GM12874 (cell line): Measurements from ENCODE around the gene SSH3.

Experiments used
- TF ChIP-seq, protein P1 (sequence below): IDR thresholded peaks from 2 replicates; pipeline ENCODE4 v1.5.1; 2011; ENCODE audit warnings: low read depth, mild to moderate bottlenecking, control low read depth, low read length, moderate library complexity; ENCODE audit not compliant: insufficient read depth

Gene SSH3

DNA sequence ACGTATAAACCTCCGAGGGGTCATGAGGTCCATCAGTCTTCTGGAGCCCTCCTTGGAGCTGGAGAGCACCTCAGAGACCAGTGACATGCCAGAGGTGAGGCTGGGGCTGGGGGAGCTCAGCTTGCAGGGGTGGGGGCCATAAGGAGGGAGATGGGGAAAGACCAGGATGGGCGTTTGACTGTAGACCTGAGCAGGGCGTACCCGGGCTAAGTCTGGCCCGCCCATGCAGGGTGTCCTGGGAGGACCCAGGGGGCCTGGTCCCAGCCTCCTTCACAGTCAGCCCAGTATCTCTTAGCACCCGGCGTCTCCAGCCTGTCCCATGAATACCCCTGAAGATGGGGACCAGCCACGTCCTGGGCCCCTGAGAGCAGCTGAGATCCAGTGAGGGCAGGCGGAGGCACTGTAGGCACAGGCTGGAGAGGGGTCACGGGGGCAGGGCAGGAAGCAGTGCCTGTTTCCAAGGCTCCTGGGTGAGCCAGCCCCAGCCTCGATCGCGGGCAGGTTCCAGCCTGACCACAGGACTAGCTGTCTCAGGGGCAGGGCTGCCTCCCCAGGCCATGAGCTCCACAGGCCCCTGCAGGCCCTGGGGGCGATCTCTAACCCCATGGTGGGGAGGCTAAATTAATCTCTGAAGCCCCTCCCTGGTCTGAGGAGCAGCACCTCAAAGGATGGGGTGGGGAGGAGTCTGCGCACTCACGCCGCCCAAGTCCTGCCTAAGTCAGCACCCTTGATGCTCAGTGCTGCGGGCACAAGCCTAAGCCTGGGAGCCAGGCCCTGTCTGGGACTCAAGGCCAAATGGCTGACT, 7.1 kb downstream of the SSH3 start:
- TF ChIP-seq, protein P1, sequence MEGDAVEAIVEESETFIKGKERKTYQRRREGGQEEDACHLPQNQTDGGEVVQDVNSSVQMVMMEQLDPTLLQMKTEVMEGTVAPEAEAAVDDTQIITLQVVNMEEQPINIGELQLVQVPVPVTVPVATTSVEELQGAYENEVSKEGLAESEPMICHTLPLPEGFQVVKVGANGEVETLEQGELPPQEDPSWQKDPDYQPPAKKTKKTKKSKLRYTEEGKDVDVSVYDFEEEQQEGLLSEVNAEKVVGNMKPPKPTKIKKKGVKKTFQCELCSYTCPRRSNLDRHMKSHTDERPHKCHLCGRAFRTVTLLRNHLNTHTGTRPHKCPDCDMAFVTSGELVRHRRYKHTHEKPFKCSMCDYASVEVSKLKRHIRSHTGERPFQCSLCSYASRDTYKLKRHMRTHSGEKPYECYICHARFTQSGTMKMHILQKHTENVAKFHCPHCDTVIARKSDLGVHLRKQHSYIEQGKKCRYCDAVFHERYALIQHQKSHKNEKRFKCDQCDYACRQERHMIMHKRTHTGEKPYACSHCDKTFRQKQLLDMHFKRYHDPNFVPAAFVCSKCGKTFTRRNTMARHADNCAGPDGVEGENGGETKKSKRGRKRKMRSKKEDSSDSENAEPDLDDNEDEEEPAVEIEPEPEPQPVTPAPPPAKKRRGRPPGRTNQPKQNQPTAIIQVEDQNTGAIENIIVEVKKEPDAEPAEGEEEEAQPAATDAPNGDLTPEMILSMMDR = no peak

DNA sequence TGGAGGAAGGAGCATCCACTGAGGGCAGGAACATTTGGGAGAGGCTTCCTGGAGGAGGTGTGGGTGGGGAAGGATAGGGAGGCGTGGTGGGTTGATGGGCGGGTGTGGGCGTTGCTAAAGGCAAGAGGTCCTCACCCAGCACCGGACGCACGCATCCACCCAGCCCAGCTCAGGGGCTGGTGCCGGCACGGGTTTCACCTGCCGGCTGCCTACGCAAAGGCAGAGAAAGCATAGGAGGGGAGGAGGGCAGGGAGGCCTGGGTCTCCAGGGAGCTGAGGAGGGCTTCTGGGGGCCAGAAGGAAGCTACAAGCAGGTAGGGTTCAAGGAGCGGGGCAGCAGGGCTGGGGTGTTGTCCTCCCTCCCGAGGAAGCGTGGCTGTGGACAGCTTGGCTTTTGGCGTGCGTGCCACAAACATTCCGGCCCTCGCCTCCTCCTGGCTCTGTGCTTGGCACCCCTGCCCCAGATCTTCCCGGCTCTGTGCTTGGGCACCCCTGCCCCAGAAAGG, 7.8 kb downstream of the SSH3 start:
- TF ChIP-seq, protein P1 = no peak

DNA sequence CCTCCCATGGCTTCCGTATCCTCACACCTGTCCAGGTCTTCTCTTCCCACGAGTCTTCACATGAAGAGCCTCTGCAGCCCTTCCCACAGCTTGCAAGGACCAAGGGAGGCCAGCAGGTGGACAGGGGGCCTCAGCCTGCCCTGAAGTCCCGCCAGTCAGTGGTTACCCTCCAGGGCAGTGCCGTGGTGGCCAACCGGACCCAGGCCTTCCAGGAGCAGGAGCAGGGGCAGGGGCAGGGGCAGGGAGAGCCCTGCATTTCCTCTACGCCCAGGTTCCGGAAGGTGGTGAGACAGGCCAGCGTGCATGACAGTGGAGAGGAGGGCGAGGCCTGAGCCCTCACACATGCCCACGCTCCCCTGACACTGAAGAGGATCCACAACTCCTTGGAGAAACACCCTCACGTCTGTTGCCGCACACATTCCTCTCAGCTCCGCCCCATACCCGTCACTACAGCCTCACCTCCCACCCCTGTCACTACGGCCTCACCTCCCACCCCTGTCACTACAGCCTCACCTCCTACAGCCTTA, 8.3 kb downstream of the SSH3 start:
- TF ChIP-seq, protein P1 = no peak

DNA sequence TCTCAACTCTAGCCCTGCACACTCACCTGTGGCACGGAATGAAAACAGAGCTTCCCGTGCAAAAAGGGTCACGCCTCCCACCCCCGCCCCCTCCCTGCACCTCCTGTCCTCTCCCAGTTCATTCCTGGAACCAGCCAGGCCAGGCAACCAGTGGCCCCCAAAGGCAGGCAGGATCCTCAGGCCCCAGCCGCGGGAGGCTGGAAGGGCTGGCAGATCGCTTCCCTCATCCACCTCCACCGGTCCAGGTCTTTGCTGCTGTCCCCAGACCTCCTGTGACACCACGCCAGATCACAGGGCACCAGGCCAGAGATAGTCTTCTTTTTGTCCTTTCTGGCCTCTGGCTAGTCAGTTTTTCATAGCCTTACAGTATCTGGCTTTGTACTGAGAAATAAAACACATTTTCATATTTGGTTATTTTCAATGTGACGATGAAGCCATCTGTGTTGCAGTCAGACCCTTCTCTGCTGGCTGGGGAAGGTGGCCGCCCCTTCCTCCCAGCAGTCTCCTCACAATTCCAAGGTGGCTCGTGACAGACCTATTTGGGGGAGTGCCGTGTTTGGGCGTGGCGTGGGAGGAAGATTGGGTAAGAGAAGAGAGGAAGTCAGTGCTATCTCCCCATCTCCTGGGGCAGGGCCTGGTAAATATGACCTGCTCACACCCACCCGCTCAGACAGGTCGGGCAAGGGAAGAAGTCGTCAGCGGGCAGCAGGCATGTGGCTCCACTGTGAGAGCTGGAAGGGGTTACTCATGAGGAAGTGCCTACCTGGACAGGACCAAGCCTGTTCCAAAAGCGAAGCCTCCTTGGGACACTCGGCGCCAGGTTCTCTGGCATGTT, 9.1 kb downstream of the SSH3 start:
- TF ChIP-seq, protein P1 = no peak

DNA sequence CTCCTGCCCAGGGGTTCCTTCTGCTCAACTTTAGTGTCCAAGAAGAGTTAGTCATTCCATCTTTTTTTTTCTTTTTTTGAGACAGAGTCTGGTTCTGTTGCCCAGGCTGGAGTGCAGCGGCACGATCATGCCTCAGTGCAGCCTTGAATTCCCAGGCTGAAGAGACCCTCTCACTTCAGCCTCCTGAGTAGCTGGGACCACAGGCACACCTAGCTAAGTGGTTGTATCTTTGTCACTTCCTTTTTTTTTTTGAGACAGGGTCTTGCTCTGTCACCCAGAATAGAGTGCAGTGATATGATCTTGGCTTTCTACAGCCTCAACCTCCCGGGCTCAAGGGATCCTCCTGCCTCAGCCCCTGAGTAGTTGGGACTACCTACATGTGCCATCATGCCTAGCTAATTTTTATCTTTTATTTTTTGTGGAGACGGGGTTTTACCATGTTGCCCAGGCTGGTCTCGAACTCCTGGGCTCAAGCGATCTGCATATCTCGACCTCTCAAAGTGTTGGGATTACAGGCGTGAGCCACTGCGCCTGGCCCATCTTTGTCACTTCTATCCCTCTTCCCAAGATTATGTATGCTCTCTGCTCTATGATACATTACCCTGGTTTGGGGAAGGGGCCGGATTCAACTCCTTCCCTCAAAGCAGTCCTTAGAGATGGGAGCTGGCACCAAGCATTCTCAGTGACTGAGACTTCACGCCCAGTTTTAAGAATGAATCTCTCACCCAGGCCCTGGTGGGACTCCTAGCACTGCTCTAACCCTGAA, 10.0 kb downstream of the SSH3 start:
- TF ChIP-seq, protein P1 = no peak

DNA sequence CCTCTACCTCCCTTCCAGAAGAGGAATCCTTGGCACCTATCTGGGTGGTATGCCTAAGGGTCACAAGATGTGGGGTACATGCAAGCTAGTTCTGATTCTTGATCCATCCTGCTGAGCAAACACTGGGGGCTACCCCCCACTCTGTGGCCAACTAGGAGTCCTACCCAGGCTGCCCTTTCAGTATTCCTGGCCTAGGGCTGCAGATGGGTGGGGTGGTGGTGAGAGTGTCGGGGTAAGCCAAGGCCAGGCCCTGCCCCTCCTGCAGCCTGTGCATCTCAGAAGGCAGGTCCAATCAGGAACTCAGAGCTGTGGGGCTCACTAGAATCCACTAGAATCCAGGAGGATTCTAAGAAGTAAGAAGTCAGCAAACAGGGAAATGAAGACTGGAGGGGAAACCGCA, 10.9 kb downstream of the SSH3 start:
- TF ChIP-seq, protein P1 = no peak
